Epithelial cell of esophagus (primary cell): ENCODE data around the gene GIT1.

Experiments
- DNase-seq: peaks from one replicate; pipeline ENCODE4 v3.0.0; 2010; ENCODE audit warnings: low read depth
- H3K4me3 ChIP-seq: 2 replicates; pipeline ENCODE4 v1.5.1; 2011; ENCODE audit warnings: mild to moderate bottlenecking, low read length, control low read depth
- TF ChIP-seq, protein P1 (sequence below): IDR thresholded peaks from 2 replicates; pipeline ENCODE4 v1.5.1; 2011; ENCODE audit warnings: low read depth, mild to moderate bottlenecking, low read length, control low read depth, inconsistent platforms; ENCODE audit not compliant: insufficient read depth; ENCODE audit errors: missing control alignments

GIT1 gene

DNA sequence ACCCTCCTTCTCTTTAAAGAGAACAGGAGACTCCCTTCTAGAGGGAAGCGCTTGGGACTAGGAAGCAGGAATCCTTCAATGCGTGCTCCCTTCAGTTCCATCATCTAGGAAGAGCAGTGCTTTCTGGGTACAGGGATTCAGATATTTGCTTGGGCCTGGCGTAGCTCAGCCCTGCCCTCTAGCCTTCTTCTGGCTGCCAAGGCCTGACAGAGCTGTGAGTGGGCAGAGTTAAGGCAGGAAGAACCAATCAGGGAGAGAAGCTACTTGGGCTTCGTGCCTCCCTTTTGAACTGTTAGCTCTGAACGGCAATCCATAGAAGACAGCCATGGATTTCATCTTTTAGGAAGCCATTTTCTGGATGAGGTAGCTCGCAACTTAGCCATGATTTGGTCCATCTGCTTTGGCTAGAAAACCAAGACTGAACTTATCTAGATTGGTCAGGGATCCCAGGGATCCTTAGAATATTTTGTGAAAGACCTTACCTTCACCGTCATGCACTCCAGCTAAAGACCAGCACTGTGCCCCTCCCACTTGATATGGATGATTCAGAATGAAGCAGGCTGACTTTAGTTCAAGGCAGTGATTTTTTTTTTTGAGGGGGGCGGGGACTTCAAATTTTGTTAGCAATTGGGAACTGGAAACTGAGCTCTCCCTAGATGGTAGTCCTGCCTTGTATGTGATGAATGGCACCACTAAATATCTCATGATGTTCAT lies 35.7 kb upstream of the GIT1 start:
- H3K4me3 ChIP-seq, result no peak overlapping the region
- peak; percentile 70 for DNase-seq
- TF ChIP-seq, protein P1, sequence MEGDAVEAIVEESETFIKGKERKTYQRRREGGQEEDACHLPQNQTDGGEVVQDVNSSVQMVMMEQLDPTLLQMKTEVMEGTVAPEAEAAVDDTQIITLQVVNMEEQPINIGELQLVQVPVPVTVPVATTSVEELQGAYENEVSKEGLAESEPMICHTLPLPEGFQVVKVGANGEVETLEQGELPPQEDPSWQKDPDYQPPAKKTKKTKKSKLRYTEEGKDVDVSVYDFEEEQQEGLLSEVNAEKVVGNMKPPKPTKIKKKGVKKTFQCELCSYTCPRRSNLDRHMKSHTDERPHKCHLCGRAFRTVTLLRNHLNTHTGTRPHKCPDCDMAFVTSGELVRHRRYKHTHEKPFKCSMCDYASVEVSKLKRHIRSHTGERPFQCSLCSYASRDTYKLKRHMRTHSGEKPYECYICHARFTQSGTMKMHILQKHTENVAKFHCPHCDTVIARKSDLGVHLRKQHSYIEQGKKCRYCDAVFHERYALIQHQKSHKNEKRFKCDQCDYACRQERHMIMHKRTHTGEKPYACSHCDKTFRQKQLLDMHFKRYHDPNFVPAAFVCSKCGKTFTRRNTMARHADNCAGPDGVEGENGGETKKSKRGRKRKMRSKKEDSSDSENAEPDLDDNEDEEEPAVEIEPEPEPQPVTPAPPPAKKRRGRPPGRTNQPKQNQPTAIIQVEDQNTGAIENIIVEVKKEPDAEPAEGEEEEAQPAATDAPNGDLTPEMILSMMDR, result no peak

DNA sequence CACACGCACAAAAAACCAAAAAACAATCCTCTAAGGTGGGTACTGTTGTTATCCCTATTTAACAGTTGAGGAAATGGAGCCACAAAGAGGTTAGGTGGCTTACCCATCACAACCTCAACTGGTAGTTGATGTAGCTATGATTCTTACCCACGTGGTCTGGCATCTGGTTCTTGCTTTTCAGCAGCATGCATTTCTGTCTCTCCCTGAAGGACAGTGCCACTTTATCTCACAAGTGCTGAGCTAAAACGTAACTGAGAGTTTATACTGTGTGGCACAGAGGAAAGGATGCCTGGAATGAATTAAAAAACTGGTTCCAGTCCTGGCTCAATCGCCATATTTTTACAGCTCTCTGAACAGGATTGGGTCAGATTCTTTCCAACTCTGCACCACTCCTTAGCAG lies 35.1 kb upstream of the GIT1 start:
- TF ChIP-seq, protein P1, result no peak
- DNase-seq, result no peak
- no peak overlapping the region for H3K4me3 ChIP-seq

DNA sequence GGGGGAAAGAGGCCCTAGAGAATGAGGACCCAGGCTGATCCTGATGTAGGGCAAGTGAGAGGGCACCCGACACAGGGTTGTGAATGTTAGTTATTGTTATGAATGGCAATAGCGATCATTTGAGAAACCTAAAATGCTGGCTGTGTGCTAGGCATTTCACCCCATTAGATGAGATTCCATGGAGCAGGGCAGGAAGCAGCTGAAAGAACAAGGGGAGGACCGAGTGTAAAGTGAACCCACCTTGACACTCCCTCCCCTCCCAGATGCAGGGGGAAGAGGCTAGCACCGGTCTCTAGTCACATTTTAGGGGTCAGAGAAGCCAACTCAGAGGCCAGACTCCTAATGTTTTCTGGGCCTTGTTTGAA lies 33.8 kb upstream of the GIT1 start:
- no peak overlapping the region for H3K4me3 ChIP-seq
- TF ChIP-seq, protein P1, result no peak
- DNase-seq, result no peak

DNA sequence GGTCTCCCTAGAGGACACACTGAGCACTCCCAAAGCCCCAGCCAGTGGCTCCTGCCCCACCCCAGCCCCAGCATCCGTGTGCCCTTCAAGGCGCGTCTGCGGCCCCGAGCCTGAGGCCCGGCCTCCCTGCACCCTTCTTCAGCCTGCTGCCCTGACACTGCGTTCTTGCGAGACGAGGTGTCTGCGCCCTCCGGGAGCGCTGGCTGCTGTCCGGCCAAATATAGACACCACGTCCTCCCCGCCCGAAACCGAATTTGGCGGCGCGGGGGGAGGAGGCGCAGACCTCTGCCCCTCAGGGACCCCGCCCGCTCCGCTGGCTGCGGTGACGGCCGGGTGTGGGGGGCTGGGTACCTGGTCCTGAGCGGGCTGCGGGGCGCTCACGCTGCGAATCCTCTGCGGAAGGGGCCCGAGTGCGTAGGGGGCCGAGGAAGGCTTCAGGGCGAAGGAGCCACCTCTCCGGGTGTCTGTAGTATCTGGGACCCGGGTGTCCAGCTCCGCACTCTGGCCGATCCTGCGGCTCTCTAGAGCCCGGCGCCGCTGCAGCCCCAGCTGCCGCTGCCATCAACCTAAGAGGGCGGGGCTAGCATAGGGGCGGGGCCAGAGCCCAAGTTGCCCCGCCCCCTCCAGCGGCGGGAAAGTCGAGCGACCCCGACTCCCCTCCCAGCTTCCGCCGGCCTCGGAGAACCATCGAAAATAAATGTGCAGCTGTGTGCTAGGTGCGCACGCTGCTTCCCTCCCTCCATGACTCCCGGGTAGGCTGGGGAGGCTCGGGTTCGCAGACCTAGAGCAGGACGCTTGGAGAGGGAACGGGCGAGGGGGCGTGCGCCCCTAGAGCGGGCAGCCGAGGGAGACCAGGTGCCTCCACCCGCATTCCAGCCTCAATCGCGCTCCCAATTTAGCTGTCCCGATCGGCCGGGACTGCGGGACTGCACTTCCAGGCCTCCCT lies 33.2 kb upstream of the GIT1 start, which contains the start of gene CORO6:
TSS of gene CORO6 (minus strand) at position 576 of the 946 bp plus-strand sequence. CDS start 1,491 bp downstream, outside the sequence.
- TF ChIP-seq, protein P1, result no peak
- peak within 1 kb of the TSS; percentile 58 for H3K4me3 ChIP-seq
- DNase-seq, result peak; percentile 37

DNA sequence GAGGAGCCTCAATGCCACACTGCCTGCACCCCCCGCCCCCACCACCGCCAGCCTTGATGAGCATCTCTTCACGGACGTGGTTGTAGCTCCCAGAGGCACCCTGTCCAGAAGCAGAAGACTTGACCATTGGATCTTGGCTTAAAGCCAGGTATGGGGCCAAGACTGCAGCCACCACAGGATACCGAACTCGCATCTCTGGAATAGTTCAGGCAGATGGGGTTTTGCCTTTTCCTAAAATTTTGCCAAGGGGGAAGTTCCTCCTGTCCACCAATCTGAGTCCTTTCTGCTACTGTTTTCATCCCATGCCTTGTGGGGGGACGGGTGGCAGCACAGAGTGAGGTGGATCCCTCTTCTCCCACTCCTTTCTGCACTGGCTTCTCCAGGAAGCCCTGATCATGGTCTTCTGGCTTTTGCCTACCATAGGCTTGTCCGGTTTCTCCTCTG lies 32.3 kb upstream of the GIT1 start:
- no peak for DNase-seq
- no peak overlapping the region for H3K4me3 ChIP-seq
- TF ChIP-seq, protein P1, result no peak

DNA sequence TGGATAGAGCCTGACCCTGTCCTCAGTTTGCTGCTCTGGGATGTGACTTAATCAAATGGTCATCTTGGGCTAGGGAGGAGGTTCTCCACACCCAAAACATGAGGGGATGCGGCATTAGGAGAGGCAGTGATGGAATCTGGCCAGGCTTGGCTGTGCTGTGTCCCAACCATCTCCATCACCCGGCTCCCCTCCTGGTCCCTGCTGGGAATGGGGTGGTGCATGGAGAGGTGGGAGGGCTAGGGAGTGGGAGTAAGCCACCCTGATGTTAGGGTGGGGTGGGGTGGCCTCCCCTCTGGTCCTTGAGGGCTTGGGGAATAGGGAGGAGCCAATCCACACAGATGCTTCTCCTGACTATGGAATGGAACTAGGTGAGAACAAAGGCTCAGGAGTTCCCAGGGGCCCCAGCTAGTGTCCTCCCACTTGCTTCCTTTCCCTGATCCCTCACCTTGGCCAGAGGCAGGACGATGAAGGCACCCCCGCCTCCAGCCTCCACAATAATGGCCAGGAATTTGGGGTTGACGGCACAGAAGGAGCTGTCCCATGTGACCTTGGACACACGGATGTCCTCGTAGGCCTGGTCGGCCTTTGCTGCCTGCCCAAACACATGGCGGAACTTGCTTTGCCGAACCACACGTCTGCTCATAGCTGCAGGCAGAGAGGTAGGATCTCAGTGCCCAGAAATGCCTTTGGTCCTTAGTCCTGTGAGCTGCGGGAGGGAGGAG lies 31.5 kb upstream of the GIT1 start:
- TF ChIP-seq, protein P1, result no peak
- no peak overlapping the region for H3K4me3 ChIP-seq
- DNase-seq, result no peak
